ENCODE measurements around the gene LAT.
"Not testable (repeated sequence)": the region's sequence is repeated elsewhere in the genome, so short reads cannot be mapped to it uniquely, and the experiment has no call there.

LAT gene

DNA sequence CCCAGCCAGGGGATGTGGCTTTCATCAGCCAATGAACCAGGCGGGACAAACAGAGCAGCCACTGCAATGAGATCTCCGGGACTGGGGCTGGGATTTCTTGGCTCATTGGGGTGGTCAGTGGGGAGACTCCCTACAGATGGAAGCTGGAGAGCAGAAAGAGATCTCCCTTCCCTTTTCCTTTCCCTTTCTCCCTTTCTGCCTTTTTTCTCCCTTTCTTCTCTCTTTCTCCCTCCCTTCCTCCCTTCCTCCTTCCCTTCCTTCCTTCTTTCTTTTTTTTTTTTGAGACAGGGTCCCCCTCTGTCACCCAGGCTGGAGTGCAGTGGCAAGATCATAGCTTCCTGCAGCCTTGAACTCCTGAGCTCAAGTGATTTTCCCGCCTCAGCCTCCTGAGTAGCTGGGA is 14.0 kb downstream of the LAT start:
- FAIRE-seq (no peak), DNase-seq (ENCODE audit: insufficient read length, low spot score) (no peak)
- no peak for TF ChIP-seq CTCF (IDR thresholded peaks at IDR 0.05; ENCODE audit: insufficient read depth, missing control alignments)

GRCh38 chr16:28999577-28999976 is 14.7 kb downstream of the LAT start:
- no peak for TF ChIP-seq CTCF (IDR thresholded peaks at IDR 0.05; ENCODE audit: insufficient read depth, missing control alignments)
- no peak for FAIRE-seq
- DNase-seq (ENCODE audit: insufficient read length, low spot score) = no peak

DNA sequence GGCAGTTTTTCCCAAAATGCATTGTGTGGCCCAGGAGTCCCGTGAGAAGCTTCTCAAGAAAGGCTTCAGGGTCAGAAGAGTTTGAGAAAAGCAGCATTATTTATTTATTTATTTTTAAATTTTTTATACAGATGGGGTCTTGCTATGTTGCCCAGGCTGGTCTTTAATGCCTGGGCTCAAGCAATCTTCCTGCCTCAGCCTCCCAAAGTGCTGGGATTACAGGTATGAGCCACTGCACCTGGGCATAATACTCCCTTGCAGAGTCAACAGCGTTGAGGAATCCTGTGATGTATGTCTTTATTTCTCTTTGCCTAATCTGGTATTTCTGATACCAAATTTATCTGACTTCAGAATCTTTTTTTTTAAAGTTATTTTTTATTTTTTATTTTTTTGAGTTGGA is 15.2 kb downstream of the LAT start:
- FAIRE-seq (no peak), DNase-seq (ENCODE audit: insufficient read length, low spot score) (no peak)

DNA sequence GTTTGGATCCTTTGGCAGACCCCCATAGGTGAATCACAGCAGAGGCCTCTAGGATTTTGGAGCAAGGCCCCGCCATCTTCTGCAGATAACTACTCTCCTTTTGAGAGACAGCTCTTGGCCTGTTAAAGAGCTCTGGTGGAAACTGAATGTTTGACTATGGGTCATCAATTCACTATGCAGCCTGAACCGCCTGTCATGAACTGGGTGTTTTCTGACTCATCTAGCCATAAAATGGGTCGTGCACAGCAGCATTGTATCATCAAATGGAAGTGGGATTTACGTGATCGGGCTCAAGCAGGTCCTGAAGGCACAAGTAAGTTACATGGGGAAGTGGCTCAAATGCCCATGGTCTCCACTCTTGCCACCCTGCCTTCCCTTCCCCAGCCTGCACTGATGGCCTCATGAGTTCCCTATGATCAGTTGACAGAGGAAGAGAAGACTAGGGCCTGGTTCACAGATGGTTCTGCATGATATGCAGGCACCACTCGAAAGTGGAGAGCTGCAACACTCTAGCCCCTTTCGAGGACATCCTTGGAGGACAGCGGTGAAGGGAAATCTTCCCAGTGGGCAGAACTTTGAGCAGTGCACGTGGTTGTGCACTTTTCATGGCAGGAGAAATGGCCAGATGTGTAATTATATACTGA is 19.8 kb downstream of the LAT start:
- not testable (repeated sequence) for DNase-seq (ENCODE audit: insufficient read length, low spot score); FAIRE-seq

More for the DNA sequence above, 15.2 kb downstream of the LAT start:
- no peak for TF ChIP-seq CTCF (IDR thresholded peaks at IDR 0.05; ENCODE audit: insufficient read depth, missing control alignments)

GRCh38 chr16:29007730-29008593 is 23.1 kb downstream of the LAT start:
- no peak for TF ChIP-seq CTCF (IDR thresholded peaks at IDR 0.05; ENCODE audit: insufficient read depth, missing control alignments)
- FAIRE-seq = no peak
- DNase-seq (ENCODE audit: insufficient read length, low spot score) = no peak

DNA sequence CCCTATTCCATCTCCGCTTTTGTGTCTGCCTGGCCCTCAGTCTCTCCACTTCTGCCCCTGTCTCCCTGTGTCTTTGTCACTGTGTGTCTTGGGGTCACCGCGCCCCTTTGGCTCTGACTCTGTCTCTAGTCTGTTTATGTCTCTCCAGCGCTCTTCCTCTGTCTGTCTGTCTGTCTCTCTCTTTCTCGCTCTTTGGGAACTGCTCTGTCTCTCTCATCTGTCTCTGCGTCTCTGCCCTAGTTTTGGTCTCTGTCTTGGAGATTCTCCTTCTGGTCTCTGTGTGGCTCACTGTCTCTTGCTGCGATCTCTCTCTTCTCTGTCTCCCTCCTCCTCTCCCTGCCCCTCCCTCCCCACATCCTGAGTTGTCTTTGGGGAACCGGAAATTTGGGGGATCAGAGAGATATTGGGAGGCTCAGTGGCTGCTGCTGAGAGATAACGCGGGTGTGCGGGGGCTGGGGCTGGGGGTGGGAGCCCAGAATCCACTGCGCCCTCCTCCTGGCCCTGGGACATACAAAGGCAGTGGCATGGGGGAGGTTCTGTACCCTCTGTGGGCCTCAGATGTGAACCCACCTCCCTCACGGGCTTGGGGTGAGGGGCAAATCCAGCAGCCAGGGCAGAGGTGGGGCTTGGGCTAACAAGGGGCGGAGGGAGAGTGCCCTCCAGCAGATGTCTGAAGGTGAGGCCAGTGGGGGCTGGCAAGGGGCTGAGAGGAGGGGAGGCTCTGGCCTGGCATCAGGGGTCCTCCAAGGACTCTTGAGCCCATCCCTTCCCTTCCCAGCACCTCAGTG is 24.4 kb downstream of the LAT start:
- TF ChIP-seq CTCF (IDR thresholded peaks at IDR 0.05; ENCODE audit: insufficient read depth, missing control alignments) = no peak
- FAIRE-seq (no peak), DNase-seq (ENCODE audit: insufficient read length, low spot score) (no peak)

DNA sequence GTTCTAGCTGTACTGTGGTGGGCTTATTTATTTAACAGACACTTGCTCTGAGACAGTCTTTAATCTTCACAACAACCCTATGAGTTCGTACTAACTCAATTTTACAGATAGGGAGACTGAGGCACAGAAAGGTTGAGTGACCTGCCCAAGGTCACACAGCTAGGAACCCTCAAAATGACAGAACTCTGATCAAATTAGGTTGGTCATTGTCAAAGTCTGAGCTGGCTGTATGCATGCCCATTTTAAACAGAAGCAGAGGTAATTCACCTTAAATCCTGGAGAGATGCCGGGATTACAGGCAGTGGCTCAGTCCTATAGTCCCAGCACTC is 24.9 kb downstream of the LAT start:
- no peak for TF ChIP-seq CTCF (IDR thresholded peaks at IDR 0.05; ENCODE audit: insufficient read depth, missing control alignments)
- DNase-seq (ENCODE audit: insufficient read length, low spot score) = no peak
- no peak for FAIRE-seq

All from D721Med (cell line).